HG03558 (cell line): ENCODE results near the gene NTNG2.
"Not testable (repeated sequence)": the region's sequence is repeated elsewhere in the genome, so short reads cannot be mapped to it uniquely, and the experiment has no call there.

Source experiments
- ATAC-seq: cut with Tn5 transposase; IDR thresholded peaks from one replicate; pipeline ENCODE4 v1.9.1; 2021; ENCODE audit warnings: moderate number of reproducible peaks; ENCODE audit not compliant: unreplicated experiment; ENCODE audit errors: extremely low read depth

The NTNG2 gene

GRCh38 chr9:132161743-132162184, at the start of gene NTNG2:
TSS of gene NTNG2 (plus strand) at chr9:132162058. CDS start at chr9:132166832, 4,774 bp downstream.
- no peak for ATAC-seq

GRCh38 chr9:132114102-132114707, 47.7 kb upstream of the NTNG2 start:
- ATAC-seq, result no peak

GRCh38 chr9:132116583-132116982, 45.3 kb upstream of the NTNG2 start:
- ATAC-seq, result no peak

- ATAC-seq, result no peak
These were observed 44.2 kb upstream of the NTNG2 start for GRCh38 chr9:132117694-132118093.

GRCh38 chr9:132121021-132121420, 40.8 kb upstream of the NTNG2 start:
- no peak for ATAC-seq

- ATAC-seq, result no peak
These were observed 37.1 kb upstream of the NTNG2 start for GRCh38 chr9:132124800-132125199.

- no peak for ATAC-seq
These were observed 36.5 kb upstream of the NTNG2 start for GRCh38 chr9:132125361-132125760.

GRCh38 chr9:132125944-132126679, 35.7 kb upstream of the NTNG2 start:
- ATAC-seq, result no peak

GRCh38 chr9:132126680-132127236, 35.1 kb upstream of the NTNG2 start:
- no peak for ATAC-seq

GRCh38 chr9:132127888-132128534, 33.8 kb upstream of the NTNG2 start:
- ATAC-seq, result no peak

GRCh38 chr9:132129535-132129934, 32.3 kb upstream of the NTNG2 start:
- no peak for ATAC-seq

- ATAC-seq, result not testable (repeated sequence)
These were observed 27.8 kb upstream of the NTNG2 start for GRCh38 chr9:132134085-132134484.

GRCh38 chr9:132135456-132135855, 26.4 kb upstream of the NTNG2 start:
- no peak for ATAC-seq

- no peak for ATAC-seq
These were observed 25.6 kb upstream of the NTNG2 start for GRCh38 chr9:132136151-132136780.

GRCh38 chr9:132141344-132141947, 20.4 kb upstream of the NTNG2 start:
- no peak for ATAC-seq

GRCh38 chr9:132141948-132142594, 19.8 kb upstream of the NTNG2 start:
- ATAC-seq, result no peak

- no peak for ATAC-seq
These were observed 18.9 kb upstream of the NTNG2 start for GRCh38 chr9:132142924-132143323.

- ATAC-seq, result no peak
These were observed 18.5 kb upstream of the NTNG2 start for GRCh38 chr9:132143359-132143758.

GRCh38 chr9:132144708-132145365, 17.0 kb upstream of the NTNG2 start:
- no peak for ATAC-seq
